ENCODE measurements around the gene LRFN2. TPM values are rescaled to one million over a fixed set of nuclear protein-coding genes. Genes with fewer than 3 reads are reported as not detected.

LRFN2 gene
- total RNA-seq, 1 donor from 2014 or later: not detected

GRCh38 chr6:40526036-40526435, 61.1 kb downstream of the LRFN2 start:
- DNase-seq (ENCODE audit: low spot score): no peak
- intact Hi-C loops (cut with DNase I): no loop called here

GRCh38 chr6:40524797-40525585, 62.2 kb downstream of the LRFN2 start:
- intact Hi-C loops (cut with DNase I): loop anchor here (5.0 kb wide), 1 partner anchor 108 kb away; no protein-coding TSS in a partner anchor

DNA sequence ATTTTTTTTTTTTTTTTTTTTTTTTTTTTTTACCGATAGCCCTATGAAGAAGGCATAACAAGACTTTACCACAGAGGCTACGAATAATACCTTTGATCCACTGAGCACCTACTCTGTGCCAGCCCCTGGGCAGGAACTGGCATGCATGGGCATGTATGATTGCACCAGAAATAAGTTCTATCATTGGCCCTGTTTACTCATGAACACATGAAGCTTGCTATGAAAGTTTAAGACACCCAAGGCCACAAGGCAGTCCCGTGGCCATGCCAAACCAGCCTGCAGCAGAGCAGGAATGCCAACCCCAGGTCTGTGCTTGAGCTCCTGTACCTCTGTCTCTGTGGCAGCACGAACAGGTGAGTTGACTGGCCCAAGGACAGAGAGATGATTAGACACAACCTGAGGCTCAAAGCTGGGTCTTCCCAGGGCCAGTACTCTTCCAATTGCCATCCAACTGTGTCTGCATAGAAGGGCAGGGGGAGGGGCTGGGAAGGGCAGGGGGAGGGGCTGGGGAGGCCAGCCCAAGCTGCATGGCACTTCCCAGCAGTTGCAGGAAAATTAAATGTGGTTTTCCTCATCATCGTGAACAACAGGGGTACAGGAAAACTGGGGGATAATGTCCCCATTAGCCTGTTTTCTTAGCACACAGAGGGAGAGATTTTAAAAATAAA, 63.5 kb downstream of the LRFN2 start:
- intact Hi-C loops (cut with DNase I): loop anchor here (5.0 kb wide), 1 partner anchor 106 kb away; no protein-coding TSS in a partner anchor
- DNase-seq (ENCODE audit: low spot score): no peak

More at GRCh38 chr6:40524797-40525585, 62.2 kb downstream of the LRFN2 start:
- DNase-seq (ENCODE audit: low spot score): no peak

DNA sequence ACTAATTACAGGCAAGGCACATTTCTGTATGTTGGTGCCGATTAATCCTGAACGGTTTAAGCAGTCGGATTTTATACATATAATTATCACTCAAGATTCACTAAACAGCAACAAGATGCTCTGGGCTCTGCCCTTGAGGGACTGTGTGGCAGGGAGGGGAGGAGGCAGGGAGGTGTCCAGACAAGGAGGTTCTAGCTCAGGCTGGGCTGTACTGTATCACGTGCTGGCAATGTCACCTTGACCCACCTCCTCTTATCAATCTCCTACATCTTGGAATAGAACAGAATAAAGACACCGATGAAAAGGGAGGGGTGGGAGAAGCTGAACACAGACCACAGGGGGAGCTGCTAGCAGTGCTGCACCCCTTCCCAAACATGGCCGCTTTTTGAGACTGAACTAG, 65.7 kb downstream of the LRFN2 start:
- no peak for DNase-seq (ENCODE audit: low spot score)
- intact Hi-C loops (cut with DNase I): loop anchor here (5.0 kb wide), 1 partner anchor 104 kb away; no protein-coding TSS in a partner anchor

DNA sequence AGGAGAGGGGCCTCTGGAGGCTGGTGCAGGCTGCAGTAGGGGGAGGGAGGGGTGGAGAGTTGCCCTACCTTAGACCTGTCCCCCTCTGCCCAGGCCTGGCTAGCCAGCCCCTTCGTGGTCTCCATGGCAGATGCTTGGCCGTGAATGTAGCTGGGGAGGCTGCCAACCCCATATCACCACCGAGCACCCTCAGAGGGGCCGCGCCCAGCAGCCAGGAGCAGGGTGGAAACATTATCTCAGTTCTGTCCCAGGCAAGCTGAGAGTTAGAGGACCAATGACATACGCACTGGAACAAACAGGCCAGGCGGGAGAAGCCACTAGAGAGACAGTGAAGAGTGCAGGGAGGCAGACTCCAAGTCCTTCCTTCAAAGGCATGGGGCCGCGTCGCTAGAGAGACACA, 66.5 kb downstream of the LRFN2 start:
- intact Hi-C loops (cut with DNase I): loop anchor here (5.0 kb wide), 1 partner anchor 103 kb away; no protein-coding TSS in a partner anchor
- no peak for DNase-seq (ENCODE audit: low spot score)

- DNase-seq (ENCODE audit: low spot score): no peak
- intact Hi-C loops (cut with DNase I): loop anchor here (5.0 kb wide), 1 partner anchor 103 kb away; no protein-coding TSS in a partner anchor
Measured at GRCh38 chr6:40520084-40520483, 67.1 kb downstream of the LRFN2 start.

DNA sequence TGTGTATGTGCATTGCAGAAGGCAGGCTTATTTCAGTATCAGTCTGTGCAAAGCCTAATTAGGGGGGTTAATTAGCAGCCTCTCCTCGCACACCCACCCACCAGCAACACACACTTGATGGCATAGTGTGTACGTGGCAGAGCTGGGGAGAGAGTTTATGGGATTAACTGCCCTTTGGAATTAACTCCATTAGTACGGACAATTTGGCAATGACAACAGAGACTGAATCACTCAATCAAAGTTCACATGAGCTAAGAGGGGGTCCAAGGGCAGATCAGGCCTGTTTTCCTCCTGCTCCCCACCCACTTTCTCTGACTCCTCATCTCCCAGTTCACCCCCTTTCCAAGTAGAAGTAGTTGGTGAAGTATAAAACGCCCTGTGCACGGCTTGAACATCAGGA, 69.5 kb downstream of the LRFN2 start:
- intact Hi-C loops (cut with DNase I): no loop called here

DNA sequence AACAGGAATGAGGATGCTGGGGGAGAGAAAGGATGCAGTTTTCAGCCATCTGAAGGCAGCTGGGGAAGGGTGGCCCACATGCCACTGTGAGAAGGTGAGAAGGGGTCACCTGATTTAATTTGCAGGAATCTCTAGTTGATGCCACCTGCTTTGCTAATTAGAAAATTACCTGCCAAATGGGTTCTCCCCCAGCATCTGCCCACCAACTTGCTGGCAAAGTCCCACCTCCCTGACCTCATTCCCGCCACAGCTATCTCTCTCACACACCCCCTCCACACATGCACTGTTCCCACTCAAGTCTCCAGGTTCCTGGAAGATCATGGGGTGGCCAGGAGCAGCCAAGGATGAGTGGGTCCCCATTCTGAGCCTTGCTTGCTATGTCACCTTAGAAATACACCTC, 70.7 kb downstream of the LRFN2 start:
- DNase-seq (ENCODE audit: low spot score): no peak
- intact Hi-C loops (cut with DNase I): no loop called here

More for the DNA sequence above, 69.5 kb downstream of the LRFN2 start:
- DNase-seq (ENCODE audit: low spot score): no peak

DNA sequence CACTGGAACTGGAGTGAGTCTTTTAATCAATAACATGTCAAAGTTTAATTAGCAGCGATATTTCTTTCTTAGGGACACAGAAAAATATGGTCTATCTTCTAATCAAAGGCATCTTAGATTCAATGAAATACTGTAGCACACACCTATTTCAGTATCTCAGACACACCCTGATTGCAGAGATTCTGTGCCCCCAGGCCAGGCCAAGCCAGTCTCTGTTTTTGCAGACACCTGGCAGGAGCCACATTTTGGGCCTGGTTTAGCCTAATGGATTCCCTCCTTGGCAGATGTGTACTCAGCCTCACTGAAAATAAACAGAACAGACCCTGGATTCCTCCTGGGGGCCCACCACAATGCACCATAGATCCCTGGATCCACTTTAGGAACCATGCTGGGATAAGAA, 74.8 kb downstream of the LRFN2 start:
- intact Hi-C loops (cut with DNase I): no loop called here

GRCh38 chr6:40511884-40512283, 75.3 kb downstream of the LRFN2 start:
- no peak for DNase-seq (ENCODE audit: low spot score)
- intact Hi-C loops (cut with DNase I): no loop called here

More for the DNA sequence above, 74.8 kb downstream of the LRFN2 start:
- DNase-seq (ENCODE audit: low spot score): no peak

- no peak for DNase-seq (ENCODE audit: low spot score)
- intact Hi-C loops (cut with DNase I): no loop called here
Measured at GRCh38 chr6:40510442-40510841, 76.7 kb downstream of the LRFN2 start.

DNA sequence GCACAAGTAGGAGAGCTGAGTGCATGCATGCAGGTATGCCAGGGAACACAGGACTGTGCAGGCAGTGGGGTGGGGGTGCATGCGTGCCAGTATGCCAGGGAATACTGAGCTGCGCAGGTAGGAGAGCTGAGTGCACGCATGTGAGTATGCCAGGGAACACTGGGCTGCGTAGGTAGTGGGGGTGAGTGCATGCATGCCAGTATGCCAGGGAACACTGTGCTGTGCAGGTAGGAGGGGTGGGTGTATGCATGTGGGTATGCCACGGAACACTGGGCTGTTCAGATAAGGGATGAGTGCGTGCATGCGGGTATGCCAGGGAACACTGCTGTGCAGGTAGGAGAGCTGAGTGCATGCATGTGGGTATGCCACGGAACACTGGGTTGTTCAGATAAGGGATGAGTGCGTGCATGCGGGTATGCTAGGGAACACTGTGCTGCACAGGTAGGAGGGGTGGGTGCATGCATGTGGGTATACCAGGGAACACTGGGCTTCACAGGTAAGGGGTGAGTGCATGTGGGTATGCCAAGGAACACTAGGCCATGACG, 77.4 kb downstream of the LRFN2 start:
- no peak for DNase-seq (ENCODE audit: low spot score)
- intact Hi-C loops (cut with DNase I): no loop called here

DNA sequence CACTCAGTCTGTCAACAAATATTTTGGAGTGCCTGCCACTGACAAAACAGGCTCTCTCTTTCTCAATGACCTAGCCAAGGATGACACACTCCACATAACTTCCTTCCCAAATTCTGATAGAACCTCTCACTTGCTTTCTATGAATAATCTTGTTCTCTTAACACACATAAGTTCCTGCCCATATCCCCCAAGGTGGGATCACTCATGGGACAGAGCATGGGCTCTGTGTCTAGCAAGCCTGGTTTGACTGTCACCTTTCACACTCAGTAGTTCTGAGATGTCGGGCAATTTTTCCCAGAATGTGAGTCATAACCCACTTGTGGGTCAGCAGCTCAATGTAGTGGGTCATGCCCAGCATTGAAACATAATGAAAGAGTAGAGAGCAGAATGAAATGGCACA, 78.1 kb downstream of the LRFN2 start:
- DNase-seq (ENCODE audit: low spot score): no peak
- intact Hi-C loops (cut with DNase I): no loop called here

DNA sequence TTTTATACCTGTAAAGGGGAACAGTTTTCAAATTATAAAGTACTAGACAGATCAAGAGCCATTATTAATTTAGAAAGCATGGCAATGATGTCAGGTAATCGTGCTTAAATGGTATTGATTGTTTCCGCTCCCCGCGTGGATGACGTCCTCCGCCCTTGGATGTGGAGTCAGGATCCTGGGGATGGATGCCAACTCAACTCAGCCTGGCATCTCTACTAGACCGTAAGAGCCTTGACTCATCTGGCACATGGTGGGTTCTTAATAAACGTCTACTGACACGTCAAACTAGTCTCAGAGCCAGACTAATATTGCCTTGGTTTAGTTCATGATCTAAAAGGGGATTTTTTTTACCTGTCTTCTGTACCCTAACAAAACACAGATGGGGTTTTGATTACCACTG, 80.2 kb downstream of the LRFN2 start:
- intact Hi-C loops (cut with DNase I): no loop called here
- no peak for DNase-seq (ENCODE audit: low spot score)

DNA sequence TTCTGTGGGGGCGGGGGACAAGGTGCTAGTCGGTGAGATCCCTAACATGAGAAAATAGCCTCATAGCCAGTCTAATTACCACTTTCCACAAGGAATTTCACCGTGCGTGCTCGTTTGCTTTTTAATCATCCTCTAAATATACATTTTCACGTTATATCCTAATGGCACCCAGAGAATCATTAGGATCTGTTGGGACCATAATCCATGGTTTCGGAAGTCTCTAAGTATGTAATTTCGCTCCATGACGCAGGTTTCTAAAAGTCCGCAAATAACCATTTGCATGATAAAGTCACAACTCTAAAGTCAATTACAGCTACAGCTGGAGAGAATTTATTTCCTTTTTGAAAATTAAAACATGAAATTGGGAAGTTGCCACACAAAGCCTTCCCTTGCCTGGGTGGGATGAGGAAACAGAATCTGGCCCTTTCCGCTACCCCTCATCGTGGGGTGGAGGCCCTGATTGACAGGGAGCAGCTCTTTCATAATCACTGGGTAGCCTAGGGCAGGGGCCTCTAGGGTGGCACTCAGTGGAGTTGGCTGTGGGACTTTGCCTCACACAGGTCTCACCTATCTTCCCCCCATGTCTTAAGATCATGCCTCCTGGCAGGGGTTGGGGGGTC, 81.9 kb downstream of the LRFN2 start:
- intact Hi-C loops (cut with DNase I): no loop called here

GRCh38 chr6:40504274-40504673, 82.9 kb downstream of the LRFN2 start:
- intact Hi-C loops (cut with DNase I): no loop called here
- DNase-seq (ENCODE audit: low spot score): no peak

More for the DNA sequence above, 81.9 kb downstream of the LRFN2 start:
- no peak for DNase-seq (ENCODE audit: low spot score)

DNA sequence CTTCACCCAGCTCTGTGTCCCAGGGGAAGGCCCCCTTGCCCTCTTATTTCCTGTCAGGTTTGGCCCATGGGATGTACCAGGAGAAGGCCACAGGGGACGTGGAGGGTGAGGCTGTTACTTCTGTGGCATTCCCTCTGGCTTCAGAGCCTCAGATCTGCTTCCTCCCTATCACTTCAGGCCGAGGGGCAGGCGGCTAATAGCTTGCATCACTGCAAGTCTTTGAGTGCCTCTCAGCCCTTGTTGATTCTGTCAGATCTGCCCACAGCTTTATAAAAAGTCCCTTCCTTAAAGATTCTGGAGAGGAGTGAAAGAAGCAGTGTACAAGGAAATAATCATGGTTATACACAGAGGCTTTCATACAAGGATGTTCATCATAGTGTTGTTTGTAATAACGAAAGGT, 86.9 kb downstream of the LRFN2 start:
- no peak for DNase-seq (ENCODE audit: low spot score)
- intact Hi-C loops (cut with DNase I): no loop called here

GRCh38 chr6:40499215-40499614, 87.9 kb downstream of the LRFN2 start:
- DNase-seq (ENCODE audit: low spot score): no peak
- intact Hi-C loops (cut with DNase I): no loop called here

- intact Hi-C loops (cut with DNase I): no loop called here
- DNase-seq (ENCODE audit: low spot score): no peak
Measured at GRCh38 chr6:40498148-40498547, 89.0 kb downstream of the LRFN2 start.

DNA sequence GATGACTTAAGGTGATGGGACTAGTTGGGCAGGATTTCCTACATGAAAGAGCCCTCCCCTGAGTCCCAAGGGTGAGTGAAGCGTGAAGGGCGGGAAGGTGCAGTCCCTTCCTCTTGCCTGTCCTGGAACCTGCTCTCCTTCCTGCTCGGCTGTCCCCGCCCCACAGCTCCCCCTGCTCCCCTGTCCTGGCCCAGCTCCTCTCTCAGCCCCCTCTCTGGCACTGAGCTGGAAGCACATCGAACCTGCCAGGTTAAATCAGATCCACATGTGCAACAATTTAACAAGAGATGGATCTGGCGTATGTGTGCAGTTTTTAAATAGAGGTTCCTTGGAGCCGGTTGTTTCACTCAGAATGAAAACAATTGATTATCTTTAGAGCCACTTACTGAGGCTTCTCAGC, 95.0 kb downstream of the LRFN2 start:
- intact Hi-C loops (cut with DNase I): no loop called here
- no peak for DNase-seq (ENCODE audit: low spot score)

Data from cardiac septum (tissue), 1 donor.